ENCODE data around the gene OR51T1. TPM values are rescaled to one million over a fixed set of nuclear protein-coding genes. Genes with fewer than 3 reads are reported as not detected.

The OR51T1 gene
- total and polyA plus RNA-seq, 2 donors (not counting 1 experiment from before 2014, with no cell fraction given), result not detected

DNA sequence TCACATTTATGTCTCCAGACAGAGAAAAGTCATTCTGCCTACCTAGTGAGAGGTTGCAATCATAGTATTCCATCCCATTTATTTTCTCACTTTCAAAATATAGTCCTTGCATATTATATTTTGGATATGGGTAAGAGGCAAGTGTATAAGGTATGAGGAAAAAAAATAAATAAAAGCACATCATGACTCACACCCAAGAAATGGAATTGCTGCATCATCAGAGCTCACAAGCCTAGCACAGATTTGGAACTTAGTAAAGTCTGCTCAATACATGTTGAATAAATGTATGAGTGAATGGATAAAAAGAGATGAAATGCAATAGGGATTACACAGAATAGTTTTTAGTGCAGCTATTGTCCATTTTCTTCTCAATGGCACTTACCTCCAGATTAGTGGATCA lies 44.9 kb downstream of the OR51T1 start:
- H3K27me3 Mint-ChIP-seq, result no peaks in the 10 kb centered on the region
- H4K20me1 ChIP-seq (ENCODE audit: control insufficient read depth, insufficient read depth, low read length, poor library complexity, severe bottlenecking), result no peaks in the 10 kb centered on the region
- H2AFZ ChIP-seq (ENCODE audit: insufficient read depth, low read depth, low read length, poor library complexity, severe bottlenecking), result no peak overlapping the region
- CTCF ChIA-PET, result no interaction called here
- POLR2A ChIA-PET, result no interaction called here
- no peak overlapping the region for H3K27ac Mint-ChIP-seq
- H3K27me3 ChIP-seq (replicated peaks in 1 of 4; ENCODE audit: control extremely low read depth in 1 of 4, control insufficient read depth in 3 of 4, insufficient read depth in 4 of 4, low read length in 3 of 4), result no peaks in the 10 kb centered on the region
- no peak overlapping the region for H3K27ac ChIP-seq (ENCODE audit: low read length in 2 of 2)
- H3K4me1 Mint-ChIP-seq, result no peaks in the 10 kb centered on the region
- H3K4me3 ChIP-seq (ENCODE audit: control extremely low read depth in 1 of 5, extremely low read depth in 1 of 5, insufficient read depth in 1 of 5, low read depth in 2 of 5, low read length in 4 of 5), result no peak overlapping the region
- no peaks in the 10 kb centered on the region for H3K79me2 ChIP-seq (ENCODE audit: control insufficient read depth, insufficient read depth, low read length)
- H3K9ac ChIP-seq (ENCODE audit: low read length), result no peak overlapping the region
- H3K36me3 ChIP-seq (replicated peaks in 1 of 2; ENCODE audit: control extremely low read depth in 1 of 2, control insufficient read depth in 1 of 2, extremely low read depth in 1 of 2, insufficient read depth in 2 of 2, low read length in 1 of 2), result no peaks in the 10 kb centered on the region
- H3K4me2 ChIP-seq (replicated peaks; ENCODE audit: low read depth, low read length, poor library complexity, severe bottlenecking), result no peak overlapping the region
- no peak for ATAC-seq (ENCODE audit: low read depth)
- H3K4me3 Mint-ChIP-seq, result no peak overlapping the region
- DNase-seq, result no peak
- TF ChIP-seq, protein P1, sequence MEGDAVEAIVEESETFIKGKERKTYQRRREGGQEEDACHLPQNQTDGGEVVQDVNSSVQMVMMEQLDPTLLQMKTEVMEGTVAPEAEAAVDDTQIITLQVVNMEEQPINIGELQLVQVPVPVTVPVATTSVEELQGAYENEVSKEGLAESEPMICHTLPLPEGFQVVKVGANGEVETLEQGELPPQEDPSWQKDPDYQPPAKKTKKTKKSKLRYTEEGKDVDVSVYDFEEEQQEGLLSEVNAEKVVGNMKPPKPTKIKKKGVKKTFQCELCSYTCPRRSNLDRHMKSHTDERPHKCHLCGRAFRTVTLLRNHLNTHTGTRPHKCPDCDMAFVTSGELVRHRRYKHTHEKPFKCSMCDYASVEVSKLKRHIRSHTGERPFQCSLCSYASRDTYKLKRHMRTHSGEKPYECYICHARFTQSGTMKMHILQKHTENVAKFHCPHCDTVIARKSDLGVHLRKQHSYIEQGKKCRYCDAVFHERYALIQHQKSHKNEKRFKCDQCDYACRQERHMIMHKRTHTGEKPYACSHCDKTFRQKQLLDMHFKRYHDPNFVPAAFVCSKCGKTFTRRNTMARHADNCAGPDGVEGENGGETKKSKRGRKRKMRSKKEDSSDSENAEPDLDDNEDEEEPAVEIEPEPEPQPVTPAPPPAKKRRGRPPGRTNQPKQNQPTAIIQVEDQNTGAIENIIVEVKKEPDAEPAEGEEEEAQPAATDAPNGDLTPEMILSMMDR (IDR thresholded peaks at IDR 0.05), result no peak
- no peak for TF ChIP-seq EZH2 (IDR thresholded peaks at IDR 0.05; ENCODE audit: borderline replicate concordance, insufficient read depth, low read depth, low read length, poor library complexity, severe bottlenecking)
- intact Hi-C loops (cut with micrococcal nuclease), result no loop called here
- no peaks in the 10 kb centered on the region for H3K4me1 ChIP-seq (ENCODE audit: control insufficient read depth in 2 of 2, insufficient read depth in 2 of 2, low read length in 2 of 2)
- no peaks in the 10 kb centered on the region for H3K9me3 Mint-ChIP-seq (ENCODE audit: insufficient read depth)
- H3K9me3 ChIP-seq (ENCODE audit: control extremely low read depth in 1 of 3, control insufficient read depth in 2 of 3, insufficient read depth in 1 of 3, low read length in 2 of 3), result no peaks in the 10 kb centered on the region

Other genes starting within 250 kb of the OR51T1 start
- gene OR51D1, start 244.4 kb upstream of the OR51T1 start, total RNA-seq, result not detected in 2 replicates
- gene OR51D1, start 244.4 kb upstream of the OR51T1 start, polyA plus RNA-seq, result not detected in 2 replicates
- not detected in 2 replicates for gene OR51E1, start 237.9 kb upstream of the OR51T1 start, total RNA-seq
- gene OR51E1, start 237.9 kb upstream of the OR51T1 start, polyA plus RNA-seq, result not detected in 2 replicates
- not detected in 2 replicates for gene OR51E2, start 184.0 kb upstream of the OR51T1 start, total RNA-seq
- not detected in 2 replicates for gene OR51E2, start 184.0 kb upstream of the OR51T1 start, polyA plus RNA-seq
- not detected in 2 replicates for gene MMP26, start 177.1 kb upstream of the OR51T1 start, total RNA-seq
- not detected in 2 replicates for gene MMP26, start 177.1 kb upstream of the OR51T1 start, polyA plus RNA-seq
- not detected in 2 replicates for gene OR51F1, start 112.0 kb upstream of the OR51T1 start, total RNA-seq
- not detected in 2 replicates for gene OR51F1, start 112.0 kb upstream of the OR51T1 start, polyA plus RNA-seq
- not detected in 2 replicates for gene OR52R1, start 77.5 kb upstream of the OR51T1 start, total RNA-seq
- gene OR52R1, start 77.5 kb upstream of the OR51T1 start, polyA plus RNA-seq, result not detected in 2 replicates
- gene OR51F2, start 60.6 kb upstream of the OR51T1 start, total RNA-seq, result not detected in 2 replicates
- gene OR51F2, start 60.6 kb upstream of the OR51T1 start, polyA plus RNA-seq, result not detected in 2 replicates
- gene OR51S1, start 32.7 kb upstream of the OR51T1 start, total RNA-seq, result not detected in 2 replicates
- not detected in 2 replicates for gene OR51S1, start 32.7 kb upstream of the OR51T1 start, polyA plus RNA-seq
- gene OR51A7, start 21.9 kb downstream of the OR51T1 start, total RNA-seq, result not detected in 2 replicates
- gene OR51A7, start 21.9 kb downstream of the OR51T1 start, polyA plus RNA-seq, result not detected in 2 replicates
- not detected in 2 replicates for gene OR51G2, start 37.5 kb downstream of the OR51T1 start, total RNA-seq
- not detected in 2 replicates for gene OR51G2, start 37.5 kb downstream of the OR51T1 start, polyA plus RNA-seq
- not detected in 2 replicates for gene OR51G1, start 42.4 kb downstream of the OR51T1 start, total RNA-seq
- gene OR51G1, start 42.4 kb downstream of the OR51T1 start, polyA plus RNA-seq, result not detected in 2 replicates
- not detected in 2 replicates for gene OR51A4, start 65.7 kb downstream of the OR51T1 start, total RNA-seq
- not detected in 2 replicates for gene OR51A4, start 65.7 kb downstream of the OR51T1 start, polyA plus RNA-seq
- gene OR51A2, start 73.8 kb downstream of the OR51T1 start, total RNA-seq, result not detected in 2 replicates
- gene OR51A2, start 73.8 kb downstream of the OR51T1 start, polyA plus RNA-seq, result not detected in 2 replicates
- not detected in 2 replicates for gene OR51L1, start 113.0 kb downstream of the OR51T1 start, total RNA-seq
- not detected in 2 replicates for gene OR51L1, start 113.0 kb downstream of the OR51T1 start, polyA plus RNA-seq
- not detected in 2 replicates for gene OR52J3, start 164.6 kb downstream of the OR51T1 start, total RNA-seq
- gene OR52J3, start 164.6 kb downstream of the OR51T1 start, polyA plus RNA-seq, result not detected in 2 replicates
- not detected in 2 replicates for gene OR52E2, start 177.7 kb downstream of the OR51T1 start, total RNA-seq
- gene OR52E2, start 177.7 kb downstream of the OR51T1 start, polyA plus RNA-seq, result not detected in 2 replicates
- gene OR52E1, start 187.7 kb downstream of the OR51T1 start, total RNA-seq, result not detected in 2 replicates
- gene OR52E1, start 187.7 kb downstream of the OR51T1 start, polyA plus RNA-seq, result not detected in 2 replicates

All from B cell (primary cell).